ENCODE results near the gene RXRG. TPM values are rescaled to one million over a fixed set of nuclear protein-coding genes. Genes with fewer than 3 reads are reported as not detected.
A peak's percentile ranks its signal among the peaks of the same experiment; 100 is the strongest.

The RXRG gene
- total RNA-seq, 1 experiment from 2014 or later, result not detected

DNA sequence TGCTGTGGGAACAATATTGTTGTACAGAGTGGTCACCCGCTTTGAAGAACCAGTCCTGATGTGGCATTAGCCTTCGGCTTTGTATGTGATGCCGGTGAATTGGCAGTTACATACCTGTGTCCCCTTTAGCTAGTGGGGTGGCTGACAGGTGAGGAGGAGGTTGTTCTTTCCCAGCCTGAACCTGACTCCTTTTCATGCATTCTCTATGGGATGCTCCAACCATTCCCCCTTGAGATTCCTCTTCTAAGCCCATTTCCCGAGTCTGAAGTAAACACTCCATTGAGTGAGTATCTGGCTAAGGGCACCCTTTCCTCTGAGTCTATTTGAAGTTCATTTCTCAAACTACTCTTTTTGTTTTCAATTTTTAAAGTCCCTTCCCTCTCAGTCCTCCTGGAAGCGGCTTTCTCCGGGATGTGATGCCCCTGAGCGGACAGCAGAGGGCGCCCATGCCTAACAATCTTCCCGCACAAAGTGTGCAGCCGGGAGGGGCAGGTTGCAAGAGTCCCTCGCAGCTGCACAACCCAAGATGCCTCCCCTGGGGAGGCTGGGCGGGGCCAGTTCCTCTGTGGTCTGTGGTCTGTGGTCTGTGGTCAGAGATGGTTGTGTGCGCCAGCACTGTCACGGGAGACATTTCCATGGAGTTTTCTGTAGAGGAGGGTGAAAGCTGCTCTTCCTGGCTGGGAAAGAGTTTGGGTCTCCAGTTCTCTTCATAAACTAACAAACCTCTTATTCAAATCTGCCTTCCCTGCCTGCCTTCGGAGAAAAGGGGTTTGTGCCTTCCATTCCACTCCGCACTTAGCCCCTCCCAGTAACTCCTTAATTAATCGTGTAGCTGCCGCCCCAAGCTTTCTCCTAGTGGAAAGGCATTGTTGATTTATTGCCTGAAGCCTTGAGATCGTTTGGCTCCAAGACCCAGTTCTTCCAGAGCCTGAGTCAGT lies 52.0 kb downstream of the RXRG start:
- H3K23ac ChIP-seq (ENCODE audit: insufficient read length, low read depth, low read length), result no peak overlapping the region
- H4K5ac ChIP-seq (ENCODE audit: insufficient read length, low read depth, low read length), result no peak overlapping the region
- no peaks in the 10 kb centered on the region; the same call in 1 of the 2 replicates for H3K4me1 ChIP-seq (ENCODE audit: insufficient read depth, low read length)
- H3K27me3 ChIP-seq (ENCODE audit: insufficient read depth, low read length), result no peaks in the 10 kb centered on the region
- Mint-ChIP-seq H3K4me3 (peak overlapping the region; percentile 56 to 63; a peak in 4 of 5 replicates), H3K9me3 (no peaks in the 10 kb centered on the region), H3K27ac (no peak overlapping the region; a peak in 1 of 7 replicates), H3K36me3 (ENCODE audit: insufficient read depth in 1 of 3, low read depth in 3 of 3) (no peaks in the 10 kb centered on the region), H3K4me1 (peaks cover 5 to 7% of the 10 kb centered on the region in 2 experiments), H3K27me3 (ENCODE audit: low read depth) (peaks cover 46% of the 10 kb centered on the region)
- no peaks in the 10 kb centered on the region for H3K79me1 ChIP-seq (ENCODE audit: insufficient read depth, low read depth, low read length, poor library complexity, severe bottlenecking)
- WGBS (ENCODE audit: extremely low coverage, insufficient read length, low lambda C conversion rate), result no CpG with 5 or more reads among the region's 19 CpGs
- no peak overlapping the region for H3K18ac ChIP-seq (ENCODE audit: insufficient read length, low read depth, low read length)
- H2BK12ac ChIP-seq (ENCODE audit: insufficient read length, low read depth, low read length), result no peak overlapping the region
- no peak overlapping the region for H2BK20ac ChIP-seq (ENCODE audit: low read depth, low read length, poor library complexity, severe bottlenecking)
- H4K8ac ChIP-seq (replicated peaks; ENCODE audit: insufficient read length, low read depth, low read length), result no peak overlapping the region
- no peaks in the 10 kb centered on the region for H3K9me3 ChIP-seq (ENCODE audit: control insufficient read depth, low read depth, low read length)
- no peak overlapping the region for H3K27ac ChIP-seq (ENCODE audit: insufficient read length, low read depth, low read length)
- no peak overlapping the region for H3T11ph ChIP-seq (ENCODE audit: low read length)
- no peak overlapping the region for H3K56ac ChIP-seq (ENCODE audit: insufficient read length, low read depth, low read length)
- H2BK5ac ChIP-seq (ENCODE audit: insufficient read length, low read length), result no peak overlapping the region
- H2AFZ ChIP-seq (ENCODE audit: low read length), result peak overlapping the region; percentile 25
- H3K4ac ChIP-seq (ENCODE audit: low read depth, low read length), result no peak overlapping the region
- TF ChIP-seq, protein P1, sequence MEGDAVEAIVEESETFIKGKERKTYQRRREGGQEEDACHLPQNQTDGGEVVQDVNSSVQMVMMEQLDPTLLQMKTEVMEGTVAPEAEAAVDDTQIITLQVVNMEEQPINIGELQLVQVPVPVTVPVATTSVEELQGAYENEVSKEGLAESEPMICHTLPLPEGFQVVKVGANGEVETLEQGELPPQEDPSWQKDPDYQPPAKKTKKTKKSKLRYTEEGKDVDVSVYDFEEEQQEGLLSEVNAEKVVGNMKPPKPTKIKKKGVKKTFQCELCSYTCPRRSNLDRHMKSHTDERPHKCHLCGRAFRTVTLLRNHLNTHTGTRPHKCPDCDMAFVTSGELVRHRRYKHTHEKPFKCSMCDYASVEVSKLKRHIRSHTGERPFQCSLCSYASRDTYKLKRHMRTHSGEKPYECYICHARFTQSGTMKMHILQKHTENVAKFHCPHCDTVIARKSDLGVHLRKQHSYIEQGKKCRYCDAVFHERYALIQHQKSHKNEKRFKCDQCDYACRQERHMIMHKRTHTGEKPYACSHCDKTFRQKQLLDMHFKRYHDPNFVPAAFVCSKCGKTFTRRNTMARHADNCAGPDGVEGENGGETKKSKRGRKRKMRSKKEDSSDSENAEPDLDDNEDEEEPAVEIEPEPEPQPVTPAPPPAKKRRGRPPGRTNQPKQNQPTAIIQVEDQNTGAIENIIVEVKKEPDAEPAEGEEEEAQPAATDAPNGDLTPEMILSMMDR (conservative IDR thresholded peaks at IDR 0.05), result peak; percentile 96
- no peak overlapping the region for H3K9ac ChIP-seq (ENCODE audit: extremely low read depth, insufficient read length, low read length)
- H3K23me2 ChIP-seq (ENCODE audit: insufficient read length, low read depth, low read length, poor library complexity, severe bottlenecking), result no peaks in the 10 kb centered on the region
- no peak overlapping the region for H2AK5ac ChIP-seq (ENCODE audit: insufficient read length, low read length)
- H2BK15ac ChIP-seq (ENCODE audit: low read depth, low read length), result no peak overlapping the region
- H3K4me2 ChIP-seq (ENCODE audit: insufficient read depth, insufficient read length, low read length), result peak overlapping the region; percentile 27
- no peaks in the 10 kb centered on the region for H3K79me2 ChIP-seq (ENCODE audit: insufficient read depth, low read length)
- peak; percentile 89 for DNase-seq
- H2BK120ac ChIP-seq (ENCODE audit: low read depth, low read length, poor library complexity, severe bottlenecking), result no peak overlapping the region
- H4K20me1 ChIP-seq (ENCODE audit: control insufficient read depth, insufficient read depth, insufficient read length), result no peaks in the 10 kb centered on the region
- no peak overlapping the region for H3K14ac ChIP-seq (ENCODE audit: insufficient read depth, low read length)
- H4K91ac ChIP-seq (ENCODE audit: insufficient read length, low read depth, low read length), result no peak overlapping the region

Data from H9 (cell line).